Hepatocyte (in vitro differentiated cells): ENCODE results near the gene TLR1. TPM values are rescaled to one million over a fixed set of nuclear protein-coding genes. Genes with fewer than 3 reads are reported as not detected.

Experiments
- DNase-seq: peaks from one replicate; pipeline ENCODE4 v3.0.0-alpha.2; 2016; ENCODE audit warnings: low spot score
- H2AFZ ChIP-seq: fragments of 200-600 bp; sonication (generic); 2 replicates; pipeline ENCODE4 v1.6.0; 2016; ENCODE audit warnings: antibody characterized with exemption, mild to moderate bottlenecking
- H3K27ac ChIP-seq: fragments of 200-600 bp; sonication (generic); 2 replicates; pipeline ENCODE4 v1.5.1; 2016; ENCODE audit warnings: mild to moderate bottlenecking
- H3K27me3 ChIP-seq: fragments of 200-600 bp; sonication (generic); 2 replicates; pipeline ENCODE4 v1.6.1; 2016
- H3K36me3 ChIP-seq: fragments of 200-600 bp; sonication (generic); replicated peaks from 2 replicates; pipeline ENCODE4 v1.5.1; 2016; ENCODE audit warnings: low read depth; ENCODE audit not compliant: insufficient read depth
- H3K4me1 ChIP-seq: fragments of 200-600 bp; sonication (generic); 2 replicates; pipeline ENCODE4 v1.5.1; 2016; ENCODE audit warnings: mild to moderate bottlenecking, moderate library complexity; ENCODE audit not compliant: insufficient read depth
- H3K4me2 ChIP-seq: fragments of 200-600 bp; sonication (generic); 2 replicates; pipeline ENCODE4 v1.6.0; 2016
- H3K4me3 ChIP-seq: fragments of 200-600 bp; sonication (generic); 2 replicates; pipeline ENCODE4 v1.5.1; 2016; ENCODE audit warnings: mild to moderate bottlenecking
- H3K79me2 ChIP-seq: fragments of 200-600 bp; sonication (generic); 2 replicates; pipeline ENCODE4 v1.6.0; 2017; ENCODE audit warnings: mild to moderate bottlenecking
- H3K9me2 ChIP-seq: fragments of 200-600 bp; sonication (generic); replicated peaks from 2 replicates; pipeline ENCODE4 v1.6.0; 2017; ENCODE audit warnings: mild to moderate bottlenecking; ENCODE audit not compliant: insufficient read depth
- H3K9me3 ChIP-seq: fragments of 200-600 bp; sonication (generic); 2 replicates; pipeline ENCODE4 v1.5.1; 2016; ENCODE audit warnings: low read depth, mild to moderate bottlenecking
- H4K20me1 ChIP-seq: fragments of 200-600 bp; sonication (generic); 2 replicates; pipeline ENCODE4 v1.6.0; 2016; ENCODE audit warnings: mild to moderate bottlenecking; ENCODE audit not compliant: insufficient read depth, poor library complexity, severe bottlenecking
- EZH2 ChIP-seq: fragments of 200-600 bp; sonication (generic); IDR thresholded peaks from 2 replicates; pipeline ENCODE4 v1.6.1; 2016; ENCODE audit warnings: antibody characterized with exemption, mild to moderate bottlenecking, borderline replicate concordance
- EZH2phosphoT487 ChIP-seq: fragments of 200-600 bp; sonication (generic); IDR thresholded peaks from one replicate; pipeline ENCODE4 v1.6.1; 2018; ENCODE audit warnings: antibody characterized with exemption, mild to moderate bottlenecking, low read depth, moderate library complexity; ENCODE audit not compliant: unreplicated experiment, severe bottlenecking
- WGBS: methylation state at CpG from one replicate; pipeline ENCODE4 v1.1.6; 2016; ENCODE audit warnings: low lambda C conversion rate; ENCODE audit errors: missing lambda C conversion rate; 5-methylcytosine and 5-hydroxymethylcytosine counted together
- polyA plus RNA-seq: library from polyadenylated mRNA; unstranded; fragments of >200 nt; fragmentation: Nextera tagmentation; extraction: Ambion mirVana; gene quantifications from 2 replicates; pipeline ENCODE4 v1.2.1, GENCODE V29; 2016
- total RNA-seq: library from RNA; depleted of rRNA; stranded (reverse); fragments of >200 nt; gene quantifications from 2 replicates; pipeline ENCODE4 v1.2.3, GENCODE V29; 2014
- TF ChIP-seq, protein P1 (sequence below): fragments of 200-600 bp; sonication (generic); IDR thresholded peaks from 2 replicates; pipeline ENCODE4 v1.5.1; 2016; ENCODE audit warnings: antibody characterized with exemption, mild to moderate bottlenecking; ENCODE audit not compliant: poor library complexity

TLR1 gene
- total and polyA plus RNA-seq, 2 experiments from 2014 or later, result 1.0 to 2.7 TPM

DNA sequence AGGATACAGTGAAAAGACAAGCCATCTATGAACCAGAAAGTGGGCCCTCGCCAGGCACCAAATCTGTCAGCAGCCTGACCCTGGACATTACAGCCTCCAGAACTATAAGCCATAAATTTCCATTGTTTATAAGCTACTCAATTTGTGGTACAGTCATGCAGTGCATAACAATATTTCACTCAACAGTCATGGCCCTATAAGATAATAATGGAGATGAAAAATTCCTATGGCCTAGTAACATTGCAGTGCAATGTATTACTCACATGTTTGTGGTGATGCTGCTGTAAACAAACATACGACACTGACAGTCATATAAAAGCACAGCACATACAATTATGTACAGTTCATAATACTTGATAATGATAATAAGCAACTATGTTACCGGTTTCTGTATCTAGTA, 17.1 kb upstream of the TLR1 start:
- TF ChIP-seq EZH2 (no peak), EZH2phosphoT487 (no peak)
- TF ChIP-seq, protein P1, sequence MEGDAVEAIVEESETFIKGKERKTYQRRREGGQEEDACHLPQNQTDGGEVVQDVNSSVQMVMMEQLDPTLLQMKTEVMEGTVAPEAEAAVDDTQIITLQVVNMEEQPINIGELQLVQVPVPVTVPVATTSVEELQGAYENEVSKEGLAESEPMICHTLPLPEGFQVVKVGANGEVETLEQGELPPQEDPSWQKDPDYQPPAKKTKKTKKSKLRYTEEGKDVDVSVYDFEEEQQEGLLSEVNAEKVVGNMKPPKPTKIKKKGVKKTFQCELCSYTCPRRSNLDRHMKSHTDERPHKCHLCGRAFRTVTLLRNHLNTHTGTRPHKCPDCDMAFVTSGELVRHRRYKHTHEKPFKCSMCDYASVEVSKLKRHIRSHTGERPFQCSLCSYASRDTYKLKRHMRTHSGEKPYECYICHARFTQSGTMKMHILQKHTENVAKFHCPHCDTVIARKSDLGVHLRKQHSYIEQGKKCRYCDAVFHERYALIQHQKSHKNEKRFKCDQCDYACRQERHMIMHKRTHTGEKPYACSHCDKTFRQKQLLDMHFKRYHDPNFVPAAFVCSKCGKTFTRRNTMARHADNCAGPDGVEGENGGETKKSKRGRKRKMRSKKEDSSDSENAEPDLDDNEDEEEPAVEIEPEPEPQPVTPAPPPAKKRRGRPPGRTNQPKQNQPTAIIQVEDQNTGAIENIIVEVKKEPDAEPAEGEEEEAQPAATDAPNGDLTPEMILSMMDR, result no peak
- Histone ChIP-seq H2AFZ (no peak overlapping the region), H3K79me2 (no peaks in the 10 kb centered on the region), H3K4me1 (no peaks in the 10 kb centered on the region), H4K20me1 (no peaks in the 10 kb centered on the region), H3K9me2 (no peaks in the 10 kb centered on the region), H3K4me2 (no peak overlapping the region), H3K36me3 (no peaks in the 10 kb centered on the region), H3K27me3 (no peaks in the 10 kb centered on the region), H3K4me3 (no peak overlapping the region), H3K9me3 (no peaks in the 10 kb centered on the region), H3K27ac (no peak overlapping the region)
- DNase-seq, result no peak
- 81% methylated on average over 3 of the region's 3 CpGs for WGBS

- WGBS, result 95% methylated on average over 4 of the region's 4 CpGs
- Histone ChIP-seq H3K36me3 (no peaks in the 10 kb centered on the region), H3K27ac (no peak overlapping the region), H3K9me3 (no peaks in the 10 kb centered on the region), H3K4me3 (no peak overlapping the region), H3K4me1 (no peaks in the 10 kb centered on the region), H4K20me1 (no peaks in the 10 kb centered on the region), H3K4me2 (no peak overlapping the region), H3K9me2 (no peaks in the 10 kb centered on the region), H3K27me3 (no peaks in the 10 kb centered on the region), H3K79me2 (no peaks in the 10 kb centered on the region), H2AFZ (no peak overlapping the region)
- no peak for TF ChIP-seq EZH2phosphoT487
- TF ChIP-seq EZH2, result no peak
- TF ChIP-seq, protein P1, result no peak
- DNase-seq, result no peak
These were observed 15.9 kb upstream of the TLR1 start for GRCh38 chr4:38820329-38821061.

- no peak overlapping the region for H3K27ac ChIP-seq
- H3K4me3 ChIP-seq, result no peak overlapping the region
- H3K27me3 ChIP-seq, result no peaks in the 10 kb centered on the region
- no peaks in the 10 kb centered on the region for H3K9me3 ChIP-seq
- no peaks in the 10 kb centered on the region for H3K79me2 ChIP-seq
- no peak for DNase-seq
- no peak overlapping the region for H3K4me2 ChIP-seq
- H3K9me2 ChIP-seq, result no peaks in the 10 kb centered on the region
- no peaks in the 10 kb centered on the region for H3K36me3 ChIP-seq
- H3K4me1 ChIP-seq, result no peaks in the 10 kb centered on the region
- no peak overlapping the region for H2AFZ ChIP-seq
- TF ChIP-seq, protein P1, result no peak
- TF ChIP-seq EZH2phosphoT487, result no peak
- no peak for TF ChIP-seq EZH2
- H4K20me1 ChIP-seq, result no peaks in the 10 kb centered on the region
- 66% methylated on average over 3 of the region's 3 CpGs for WGBS
These were observed 15.0 kb upstream of the TLR1 start for GRCh38 chr4:38819569-38819968.
